ENCODE measurements around the gene RALGDS.

Gene RALGDS

GRCh38 chr9:133120501-133121197 is 391 bp downstream of the RALGDS start:
- no peak for DNase-seq (ENCODE audit: low read depth, low spot score)

- DNase-seq (ENCODE audit: low read depth, low spot score), result no peak
Observed at GRCh38 chr9:133119846-133120500, 1.1 kb downstream of the RALGDS start.

GRCh38 chr9:133119103-133119845 is 1.8 kb downstream of the RALGDS start:
- DNase-seq (ENCODE audit: low read depth, low spot score), result no peak

- DNase-seq (ENCODE audit: low read depth, low spot score), result no peak
Observed at GRCh38 chr9:133118568-133118967, 2.5 kb downstream of the RALGDS start.

GRCh38 chr9:133118179-133118520 is 2.9 kb downstream of the RALGDS start:
- no peak for DNase-seq (ENCODE audit: low read depth, low spot score)

GRCh38 chr9:133117271-133118178 is 3.5 kb downstream of the RALGDS start:
- no peak for DNase-seq (ENCODE audit: low read depth, low spot score)

GRCh38 chr9:133116346-133117231 is 4.5 kb downstream of the RALGDS start:
- no peak for DNase-seq (ENCODE audit: low read depth, low spot score)

- peak; percentile 21 for DNase-seq (ENCODE audit: low read depth, low spot score)
Observed at GRCh38 chr9:133115604-133116345, 5.3 kb downstream of the RALGDS start.

GRCh38 chr9:133114886-133115603 is 6.0 kb downstream of the RALGDS start:
- DNase-seq (ENCODE audit: low read depth, low spot score), result no peak

- no peak for DNase-seq (ENCODE audit: low read depth, low spot score)
Observed at GRCh38 chr9:133113949-133114885, 6.8 kb downstream of the RALGDS start.

- no peak for DNase-seq (ENCODE audit: low read depth, low spot score)
Observed at GRCh38 chr9:133113163-133113948, 7.7 kb downstream of the RALGDS start.

GRCh38 chr9:133112663-133113026 is 8.4 kb downstream of the RALGDS start:
- DNase-seq (ENCODE audit: low read depth, low spot score), result no peak

- no peak for DNase-seq (ENCODE audit: low read depth, low spot score)
Observed at GRCh38 chr9:133111808-133112662, 9.0 kb downstream of the RALGDS start.

GRCh38 chr9:133109931-133110650 is 10.9 kb downstream of the RALGDS start:
- DNase-seq (ENCODE audit: low read depth, low spot score), result no peak

GRCh38 chr9:133108794-133109641 is 12.0 kb downstream of the RALGDS start:
- no peak for DNase-seq (ENCODE audit: low read depth, low spot score)

Data from activated naive CD8-positive, alpha-beta T cell treated with anti-CD3 and anti-CD28 coated beads, Interleukin-2, amount 50 U/mL, for 16 hours (primary cell).